Ramos (cell line): ENCODE measurements around the gene PCDHGC5.

Experiments used
- in situ Hi-C: fragments of 300-500 bp; cut with MboI; formaldehyde crosslinking; loops from one replicate; pipeline ENCODE4 v1.14.3; 2022; ENCODE audit warnings: low sequenced_read_pairs; ENCODE audit not compliant: unreplicated experiment

The PCDHGC5 gene

GRCh38 chr5:141488591-141489561 is at the start of gene PCDHGC5:
PCDHGC5 (plus strand) TSS chr5:141489081; CDS start chr5:141489241, 160 bp downstream.
- in situ Hi-C loops, result no loop called here

- in situ Hi-C loops, result no loop called here
These were observed 49.3 kb upstream of the PCDHGC5 start for GRCh38 chr5:141439411-141440141.

DNA sequence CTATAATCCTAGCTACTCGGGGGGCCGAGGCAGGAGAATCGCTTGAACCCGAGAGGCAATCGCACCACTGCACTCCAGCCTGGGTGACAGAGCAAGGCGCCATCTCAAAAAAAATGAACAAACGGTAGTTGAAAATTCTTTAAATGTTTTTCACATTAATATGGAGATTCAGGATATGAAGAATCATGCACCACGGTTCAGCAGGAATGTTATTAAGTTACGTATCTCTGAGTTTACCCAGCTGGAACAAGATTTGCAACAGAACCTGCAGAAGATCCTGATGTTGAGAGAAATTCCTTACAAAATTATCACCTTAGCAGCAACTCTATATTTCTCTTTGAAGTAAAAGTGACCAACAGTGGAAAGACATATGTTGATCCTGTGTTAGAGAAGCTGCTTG is 48.5 kb upstream of the PCDHGC5 start:
- in situ Hi-C loops, result no loop called here

- in situ Hi-C loops, result no loop called here
These were observed 47.2 kb upstream of the PCDHGC5 start for GRCh38 chr5:141441571-141442170.

DNA sequence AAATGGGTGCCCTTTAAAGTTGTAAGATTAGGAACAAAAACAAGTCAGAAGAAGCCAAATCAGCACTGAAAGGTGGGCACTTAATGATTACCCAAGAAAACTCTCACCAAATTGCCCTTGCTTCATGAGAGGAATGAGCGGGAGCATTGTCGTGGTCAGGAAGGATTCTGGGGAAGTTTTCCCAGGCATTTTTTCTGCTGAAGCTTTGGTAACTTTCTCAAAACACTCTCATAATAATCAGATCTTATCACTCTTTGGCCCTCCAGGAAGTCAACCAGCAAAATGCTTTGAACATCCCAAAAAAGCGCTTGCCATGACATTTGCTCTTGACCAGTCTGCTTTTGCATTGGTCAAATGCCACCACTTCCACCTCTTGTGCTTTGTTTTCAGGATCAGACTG is 23.5 kb upstream of the PCDHGC5 start:
- in situ Hi-C loops, result no loop called here

DNA sequence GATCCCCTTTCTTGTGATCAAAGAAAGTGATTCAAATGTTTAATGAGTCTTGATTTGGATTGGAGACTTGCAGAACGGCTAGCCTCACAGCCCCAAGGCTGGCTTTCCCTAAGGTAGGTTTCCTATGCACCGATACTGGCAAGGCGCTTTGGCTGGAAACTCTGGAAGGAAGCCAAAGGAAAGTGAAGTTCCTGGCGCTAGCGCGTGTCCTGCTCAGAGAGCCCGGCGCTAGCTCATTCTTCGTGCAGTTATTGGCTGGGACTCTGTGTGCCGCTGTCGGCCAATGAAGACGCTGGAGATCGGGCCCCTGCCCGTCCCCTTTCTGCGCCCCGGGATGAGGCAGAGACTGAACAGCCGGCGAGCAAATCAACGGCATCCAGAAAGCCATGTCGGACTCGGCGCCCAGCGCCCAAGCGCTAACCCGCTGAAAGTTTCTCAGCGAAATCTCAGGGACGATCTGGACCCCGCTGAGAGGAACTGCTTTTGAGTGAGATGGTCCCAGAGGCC is 13.2 kb upstream of the PCDHGC5 start, which contains the start of gene PCDHGC3:
Gene PCDHGC3 (plus strand): TSS at position 342 of the 507 bp plus-strand sequence. CDS start 151 bp downstream, at position 493.
- in situ Hi-C loops, result loop anchor here (5.0 kb wide), 1 partner anchor 82 kb away; no protein-coding TSS in a partner anchor

DNA sequence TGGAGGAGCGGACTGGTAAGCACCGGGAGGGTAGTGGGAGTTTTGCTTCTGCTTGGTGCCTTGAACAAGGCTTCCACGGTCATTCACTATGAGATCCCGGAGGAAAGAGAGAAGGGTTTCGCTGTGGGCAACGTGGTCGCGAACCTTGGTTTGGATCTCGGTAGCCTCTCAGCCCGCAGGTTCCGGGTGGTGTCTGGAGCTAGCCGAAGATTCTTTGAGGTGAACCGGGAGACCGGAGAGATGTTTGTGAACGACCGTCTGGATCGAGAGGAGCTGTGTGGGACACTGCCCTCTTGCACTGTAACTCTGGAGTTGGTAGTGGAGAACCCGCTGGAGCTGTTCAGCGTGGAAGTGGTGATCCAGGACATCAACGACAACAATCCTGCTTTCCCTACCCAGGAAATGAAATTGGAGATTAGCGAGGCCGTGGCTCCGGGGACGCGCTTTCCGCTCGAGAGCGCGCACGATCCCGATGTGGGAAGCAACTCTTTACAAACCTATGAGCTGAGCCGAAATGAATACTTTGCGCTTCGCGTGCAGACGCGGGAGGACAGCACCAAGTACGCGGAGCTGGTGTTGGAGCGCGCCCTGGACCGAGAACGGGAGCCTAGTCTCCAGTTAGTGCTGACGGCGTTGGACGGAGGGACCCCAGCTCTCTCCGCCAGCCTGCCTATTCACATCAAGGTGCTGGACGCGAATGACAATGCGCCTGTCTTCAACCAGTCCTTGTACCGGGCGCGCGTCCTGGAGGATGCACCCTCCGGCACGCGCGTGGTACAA is 12.6 kb upstream of the PCDHGC5 start:
- in situ Hi-C loops, result loop anchor here (5.0 kb wide), 1 partner anchor 81 kb away; no protein-coding TSS in a partner anchor

DNA sequence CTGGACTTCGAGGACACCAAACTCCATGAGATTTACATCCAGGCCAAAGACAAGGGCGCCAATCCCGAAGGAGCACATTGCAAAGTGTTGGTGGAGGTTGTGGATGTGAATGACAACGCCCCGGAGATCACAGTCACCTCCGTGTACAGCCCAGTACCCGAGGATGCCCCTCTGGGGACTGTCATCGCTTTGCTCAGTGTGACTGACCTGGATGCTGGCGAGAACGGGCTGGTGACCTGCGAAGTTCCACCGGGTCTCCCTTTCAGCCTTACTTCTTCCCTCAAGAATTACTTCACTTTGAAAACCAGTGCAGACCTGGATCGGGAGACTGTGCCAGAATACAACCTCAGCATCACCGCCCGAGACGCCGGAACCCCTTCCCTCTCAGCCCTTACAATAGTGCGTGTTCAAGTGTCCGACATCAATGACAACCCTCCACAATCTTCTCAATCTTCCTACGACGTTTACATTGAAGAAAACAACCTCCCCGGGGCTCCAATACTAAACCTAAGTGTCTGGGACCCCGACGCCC is 11.8 kb upstream of the PCDHGC5 start:
- in situ Hi-C loops, result loop anchor here (5.0 kb wide), 1 partner anchor 80 kb away; no protein-coding TSS in a partner anchor

DNA sequence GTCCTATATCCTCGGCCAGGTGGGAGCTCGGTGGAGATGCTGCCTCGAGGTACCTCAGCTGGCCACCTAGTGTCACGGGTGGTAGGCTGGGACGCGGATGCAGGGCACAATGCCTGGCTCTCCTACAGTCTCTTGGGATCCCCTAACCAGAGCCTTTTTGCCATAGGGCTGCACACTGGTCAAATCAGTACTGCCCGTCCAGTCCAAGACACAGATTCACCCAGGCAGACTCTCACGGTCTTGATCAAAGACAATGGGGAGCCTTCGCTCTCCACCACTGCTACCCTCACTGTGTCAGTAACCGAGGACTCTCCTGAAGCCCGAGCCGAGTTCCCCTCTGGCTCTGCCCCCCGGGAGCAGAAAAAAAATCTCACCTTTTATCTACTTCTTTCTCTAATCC is 11.1 kb upstream of the PCDHGC5 start:
- in situ Hi-C loops, result loop anchor here (5.0 kb wide), 1 partner anchor 79 kb away; no protein-coding TSS in a partner anchor

DNA sequence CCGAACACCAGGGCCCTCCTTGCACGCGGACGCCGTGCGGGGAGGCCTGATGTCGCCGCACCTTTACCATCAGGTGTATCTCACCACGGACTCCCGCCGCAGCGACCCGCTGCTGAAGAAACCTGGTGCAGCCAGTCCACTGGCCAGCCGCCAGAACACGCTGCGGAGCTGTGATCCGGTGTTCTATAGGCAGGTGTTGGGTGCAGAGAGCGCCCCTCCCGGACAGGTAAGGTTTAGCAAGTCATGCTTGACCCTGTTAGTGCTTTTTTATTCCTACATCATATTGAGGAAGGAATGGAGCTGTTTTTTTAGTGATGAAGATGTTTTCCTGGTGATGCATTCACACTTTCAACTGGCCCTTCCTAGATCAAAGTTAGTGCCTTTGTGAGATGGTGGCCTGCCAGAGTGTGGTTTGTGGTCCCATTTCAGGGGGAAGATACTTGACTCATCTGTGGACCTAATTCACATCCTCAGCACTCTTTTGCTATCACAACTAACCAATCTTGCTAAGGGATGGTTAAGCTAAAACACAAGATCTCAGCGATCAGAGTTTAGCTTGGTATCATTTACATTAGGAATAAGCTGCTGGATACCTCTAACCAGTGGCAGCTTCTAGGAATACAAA is 10.4 kb upstream of the PCDHGC5 start:
- in situ Hi-C loops, result loop anchor here (5.0 kb wide), 1 partner anchor 79 kb away; no protein-coding TSS in a partner anchor

- in situ Hi-C loops, result loop anchor here (5.0 kb wide), 1 partner anchor 78 kb away; no protein-coding TSS in a partner anchor
These were observed 9.1 kb upstream of the PCDHGC5 start for GRCh38 chr5:141479776-141480175.

DNA sequence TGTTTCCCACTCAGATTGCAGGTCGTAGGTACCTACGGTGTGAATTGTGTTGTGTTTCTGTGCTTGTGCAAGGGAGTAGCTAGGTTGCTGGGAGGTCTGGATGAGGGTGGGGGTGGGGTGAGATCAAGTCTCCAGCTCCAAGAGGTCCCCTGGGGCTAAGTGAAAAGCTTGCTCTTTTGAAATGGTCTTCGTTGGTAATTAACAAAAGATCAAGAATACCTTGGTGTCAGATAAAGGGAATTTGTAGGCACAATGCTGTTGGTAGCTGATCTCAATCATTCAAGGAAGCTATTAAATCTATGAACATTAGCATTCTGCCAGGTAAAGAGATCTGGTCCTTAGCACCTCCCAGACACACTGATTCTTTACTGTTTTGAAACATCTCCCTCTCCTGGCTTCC is 5.0 kb upstream of the PCDHGC5 start:
- in situ Hi-C loops, result no loop called here

GRCh38 chr5:141484310-141484640 is 4.6 kb upstream of the PCDHGC5 start:
- in situ Hi-C loops, result no loop called here

- in situ Hi-C loops, result no loop called here
These were observed 4.1 kb upstream of the PCDHGC5 start, which contains the start of gene PCDHGC4 for GRCh38 chr5:141484641-141485311. PCDHGC4 (plus strand) TSS chr5:141485030; CDS start chr5:141485174, 144 bp downstream.

DNA sequence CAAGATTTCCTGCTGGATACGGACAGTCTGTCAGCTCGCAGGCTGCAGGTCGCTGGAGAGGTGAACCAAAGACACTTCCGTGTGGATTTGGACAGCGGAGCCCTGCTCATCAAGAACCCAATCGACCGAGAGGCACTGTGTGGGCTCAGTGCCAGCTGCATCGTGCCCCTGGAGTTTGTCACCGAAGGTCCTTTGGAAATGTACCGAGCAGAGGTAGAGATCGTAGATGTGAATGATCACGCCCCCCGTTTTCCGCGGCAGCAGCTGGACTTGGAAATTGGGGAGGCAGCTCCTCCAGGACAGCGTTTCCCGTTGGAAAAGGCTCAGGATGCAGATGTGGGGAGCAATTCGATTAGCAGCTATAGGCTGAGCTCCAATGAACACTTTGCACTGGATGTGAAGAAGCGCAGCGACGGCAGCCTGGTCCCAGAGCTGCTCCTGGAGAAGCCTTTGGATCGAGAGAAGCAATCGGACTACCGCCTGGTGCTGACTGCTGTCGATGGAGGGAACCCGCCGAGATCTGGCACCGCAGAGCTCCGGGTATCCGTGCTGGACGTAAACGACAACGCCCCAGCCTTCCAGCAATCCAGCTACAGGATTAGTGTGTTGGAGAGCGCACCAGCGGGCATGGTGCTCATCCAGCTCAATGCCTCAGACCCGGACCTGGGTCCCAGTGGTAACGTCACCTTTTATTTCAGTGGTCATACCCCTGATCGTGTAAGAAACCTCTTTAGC is 3.4 kb upstream of the PCDHGC5 start:
- in situ Hi-C loops, result no loop called here

DNA sequence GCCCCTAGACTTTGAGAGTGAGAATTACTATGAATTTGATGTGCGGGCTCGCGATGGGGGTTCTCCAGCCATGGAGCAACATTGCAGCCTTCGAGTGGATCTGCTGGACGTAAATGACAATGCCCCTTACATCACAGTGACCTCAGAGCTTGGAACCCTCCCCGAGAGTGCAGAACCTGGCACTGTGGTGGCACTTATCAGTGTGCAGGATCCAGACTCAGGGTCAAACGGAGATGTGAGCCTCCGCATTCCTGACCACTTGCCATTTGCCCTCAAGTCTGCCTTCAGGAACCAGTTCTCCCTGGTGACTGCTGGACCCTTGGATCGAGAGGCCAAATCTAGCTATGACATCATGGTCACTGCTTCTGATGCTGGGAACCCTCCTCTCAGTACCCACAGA is 2.8 kb upstream of the PCDHGC5 start:
- in situ Hi-C loops, result no loop called here

GRCh38 chr5:141487131-141487530 is 1.8 kb upstream of the PCDHGC5 start:
- in situ Hi-C loops, result no loop called here
